Left colon (tissue), 2 donors: Measurements from ENCODE around the gene ZNF609. TPM values are rescaled to one million over a fixed set of nuclear protein-coding genes. Genes with fewer than 3 reads are reported as not detected.
"Not testable (repeated sequence)": the region's sequence is repeated elsewhere in the genome, so short reads cannot be mapped to it uniquely, and the experiment has no call there.

Experiments used
- ATAC-seq: fragments of 200-7000 bp; cut with Tn5 transposase; one replicate; pipeline ENCODE4 v1.9.1; 2020; ENCODE audit warnings: mild to moderate bottlenecking, moderate library complexity
- DNase-seq, 2 donors: peaks; one replicate each; pipeline ENCODE4 v3.0.0-alpha.2; 2020
- intact Hi-C, 2 donors: fragments of 100-400 bp; cut with DNase I in 1 of 2; cut with micrococcal nuclease in 1 of 2; formaldehyde crosslinking; loops; one replicate each; pipeline versions ENCODE4 v1.11.2 to v1.14.0; 2022; cut with DNase I, micrococcal nuclease
- total RNA-seq, 2 donors: library from RNA; stranded (reverse); fragmentation: NEBNext Ultra II Directional; extraction: Animal tissue kit (Norgen Biotek cat#: 25700); gene quantifications; one replicate each; pipeline ENCODE4 v1.2.1, GENCODE V29; 2021
- donor health status: DM: no; HTN: no; CAD: no.
- donor health status: DM: yes; HTN: yes; CAD: no.

The ZNF609 gene
- total RNA-seq, 2 donors from 2014 or later: 26.3 to 35.3 TPM

DNA sequence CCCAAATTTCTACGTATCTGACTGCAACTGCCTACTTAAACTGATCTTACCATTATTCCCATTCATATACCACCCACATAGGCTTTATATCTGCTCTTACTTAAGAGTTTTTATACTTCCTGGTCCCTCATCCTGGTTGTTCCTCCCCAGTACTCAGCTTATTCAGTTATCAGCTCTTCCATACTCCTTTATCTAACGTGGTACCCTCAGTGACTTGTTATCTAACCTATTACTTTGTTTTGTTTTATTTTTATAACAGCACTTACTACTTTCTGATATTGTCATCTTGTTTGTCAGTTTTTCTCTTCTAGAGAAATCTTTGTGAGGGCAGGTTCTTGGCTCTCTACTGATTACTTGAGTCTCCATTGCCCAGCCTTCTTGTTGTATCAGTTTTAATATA lies 100.6 kb downstream of the ZNF609 start:
- intact Hi-C loops: no loop called here
- ATAC-seq: no peak
- no peak for DNase-seq

DNA sequence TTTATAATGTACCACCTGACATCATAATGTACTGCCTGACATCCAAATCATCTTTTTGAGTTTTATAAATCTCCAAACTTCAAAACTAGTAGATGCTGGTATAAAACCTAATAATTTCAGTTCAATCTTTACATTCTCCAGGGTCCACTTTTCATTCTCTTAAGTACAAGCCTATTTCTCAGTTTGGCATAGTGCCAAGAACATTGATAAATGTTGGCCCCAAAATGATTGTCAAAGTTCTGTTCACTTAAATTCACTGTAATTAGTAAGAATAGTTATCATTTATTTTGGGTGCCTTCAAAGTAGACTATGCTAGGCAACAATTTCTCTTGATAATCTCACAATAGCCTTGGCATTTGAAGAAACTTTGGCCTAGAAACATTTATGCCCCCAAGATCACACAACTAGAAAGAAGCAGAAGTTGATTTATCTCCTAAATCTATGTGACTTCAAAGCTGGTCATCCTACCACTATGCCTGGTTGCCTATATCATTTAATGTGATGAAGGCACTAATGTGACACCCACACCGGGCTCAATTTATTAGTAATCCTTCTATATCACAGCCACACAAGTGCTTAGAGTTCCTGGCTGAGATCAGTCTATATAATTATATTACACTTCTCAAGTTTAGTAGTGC lies 101.7 kb downstream of the ZNF609 start:
- intact Hi-C loops: no loop called here
- DNase-seq: no peak
- peak; percentile 47 for ATAC-seq

DNA sequence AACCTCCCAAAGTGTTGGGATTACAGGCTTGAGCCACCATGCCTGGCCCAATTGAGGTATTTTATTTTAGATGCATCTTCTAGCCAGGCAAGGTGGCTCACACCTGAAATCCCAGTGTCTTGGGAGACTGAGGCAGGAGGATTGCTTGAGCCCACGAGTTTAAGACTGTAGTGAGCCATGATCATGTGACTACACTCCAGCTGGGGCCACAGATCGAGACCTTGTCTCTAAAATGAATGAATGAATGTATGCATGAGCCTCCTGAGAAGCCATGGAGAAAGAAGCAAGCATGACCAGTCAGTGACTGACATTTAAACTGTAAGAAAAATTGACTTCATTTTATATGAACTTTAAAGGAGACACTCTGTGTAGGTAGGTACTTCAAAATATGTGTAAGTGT lies 105.7 kb downstream of the ZNF609 start:
- no peak for DNase-seq
- intact Hi-C loops: loop anchor here in 1 of 2 donors (5.0 kb wide), 1 partner anchor 54 kb away; no protein-coding TSS in a partner anchor
- peak; percentile 5 for ATAC-seq

DNA sequence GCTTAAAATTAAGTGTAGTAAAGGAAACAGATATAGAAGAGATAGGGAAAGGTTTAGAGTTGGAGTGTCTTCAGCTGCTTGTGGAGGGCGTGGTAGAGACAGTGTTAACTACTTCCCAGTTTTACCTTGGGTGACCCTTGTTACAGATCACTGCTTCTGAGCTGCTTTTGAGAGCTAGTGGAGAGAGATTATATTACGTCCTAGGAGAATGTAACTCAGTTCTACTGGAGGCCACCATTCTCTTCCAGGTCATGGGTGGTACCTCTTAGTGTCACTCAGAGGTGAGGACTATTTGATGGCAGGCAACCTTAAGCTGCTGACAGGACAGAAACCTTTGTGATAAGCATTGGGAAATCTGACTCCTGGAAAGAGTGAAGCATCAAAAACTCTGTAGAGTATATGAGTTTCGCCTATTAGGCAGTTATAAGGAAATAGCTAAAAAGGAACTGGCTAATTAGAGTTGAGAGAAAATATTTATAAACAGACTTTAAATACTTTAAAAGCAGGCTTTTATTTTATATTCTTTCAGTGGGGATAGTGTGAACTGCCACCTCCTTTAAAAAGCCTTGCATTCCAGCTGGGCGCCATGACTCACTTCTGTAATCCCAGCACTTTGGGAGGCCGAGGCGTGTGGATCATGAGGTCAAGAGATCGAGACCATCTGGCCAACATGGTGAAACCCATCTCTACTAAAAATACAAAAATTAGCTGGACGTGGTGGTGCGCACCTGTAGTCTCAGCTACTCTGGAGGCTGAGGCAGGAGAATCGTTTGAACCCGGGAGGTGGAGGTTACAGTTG lies 106.5 kb downstream of the ZNF609 start:
- intact Hi-C loops: loop anchor here in 1 of 2 donors (5.0 kb wide), 1 partner anchor 55 kb away; no protein-coding TSS in a partner anchor
- no peak for DNase-seq
- ATAC-seq: peak; percentile 94

DNA sequence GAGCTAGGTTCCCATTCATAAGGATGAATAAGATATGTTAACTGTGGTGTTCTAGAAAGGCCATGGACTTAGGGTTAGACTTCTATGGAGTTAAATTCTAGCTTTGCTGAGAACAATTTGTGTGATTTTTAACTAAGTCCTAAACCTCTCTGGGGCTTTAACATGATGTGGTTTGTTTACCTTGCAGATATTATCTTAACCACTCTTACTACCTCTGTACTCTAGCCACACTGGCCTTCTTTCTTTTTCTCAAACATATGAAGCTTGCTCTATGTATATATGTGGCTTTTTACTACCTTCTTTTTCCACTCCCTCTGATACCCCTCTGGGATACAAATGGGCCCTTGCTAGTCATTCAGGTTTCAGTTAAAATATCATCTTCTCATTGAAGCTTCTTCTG lies 108.4 kb downstream of the ZNF609 start:
- ATAC-seq (no peak), DNase-seq (no peak)
- intact Hi-C loops: loop anchor here in 1 of 2 donors (5.0 kb wide), 1 partner anchor 56 kb away; no protein-coding TSS in a partner anchor

DNA sequence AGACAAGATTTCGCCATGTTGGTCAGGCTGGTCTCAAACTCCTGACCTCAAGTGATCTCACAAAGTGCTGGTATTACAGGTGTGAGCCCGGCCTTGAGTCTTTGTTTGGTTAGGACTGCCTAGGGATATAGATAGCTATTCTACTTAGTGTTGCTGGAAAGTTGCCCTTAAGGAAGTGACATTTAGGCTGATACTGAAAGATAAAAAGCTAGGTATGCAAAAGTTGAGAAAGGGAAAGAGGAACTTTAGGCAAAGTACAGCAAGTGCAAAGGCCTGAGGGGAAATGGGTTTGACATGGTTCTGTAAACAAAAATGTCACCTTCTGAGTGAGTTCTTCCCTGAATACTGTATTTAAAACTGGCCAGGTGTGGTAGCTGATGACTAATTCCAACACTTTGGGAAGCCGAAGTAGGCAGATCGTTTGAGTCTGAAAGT lies 111.5 kb downstream of the ZNF609 start:
- ATAC-seq: peak; percentile 88
- intact Hi-C loops: no loop called here
- no peak for DNase-seq

DNA sequence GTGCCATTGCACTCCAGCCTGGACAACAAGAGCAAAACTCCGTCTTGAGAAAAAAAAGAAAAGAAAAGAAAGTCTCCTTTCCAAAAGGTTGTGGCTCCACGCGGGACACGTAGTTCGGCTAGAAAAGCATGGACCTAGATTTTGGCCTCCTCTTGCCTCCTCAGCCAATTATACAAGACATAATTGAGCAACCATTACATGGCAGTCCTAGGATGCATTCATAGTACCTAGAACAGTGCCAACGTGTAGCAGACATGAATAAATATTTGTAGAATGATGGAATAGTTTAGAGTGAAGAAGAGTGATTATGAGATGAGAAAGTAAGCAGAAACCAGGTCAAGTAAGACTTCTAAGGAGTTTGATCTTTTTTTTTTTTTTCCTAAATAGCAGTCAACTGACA lies 112.5 kb downstream of the ZNF609 start:
- no peak for ATAC-seq
- intact Hi-C loops: no loop called here
- no peak for DNase-seq

DNA sequence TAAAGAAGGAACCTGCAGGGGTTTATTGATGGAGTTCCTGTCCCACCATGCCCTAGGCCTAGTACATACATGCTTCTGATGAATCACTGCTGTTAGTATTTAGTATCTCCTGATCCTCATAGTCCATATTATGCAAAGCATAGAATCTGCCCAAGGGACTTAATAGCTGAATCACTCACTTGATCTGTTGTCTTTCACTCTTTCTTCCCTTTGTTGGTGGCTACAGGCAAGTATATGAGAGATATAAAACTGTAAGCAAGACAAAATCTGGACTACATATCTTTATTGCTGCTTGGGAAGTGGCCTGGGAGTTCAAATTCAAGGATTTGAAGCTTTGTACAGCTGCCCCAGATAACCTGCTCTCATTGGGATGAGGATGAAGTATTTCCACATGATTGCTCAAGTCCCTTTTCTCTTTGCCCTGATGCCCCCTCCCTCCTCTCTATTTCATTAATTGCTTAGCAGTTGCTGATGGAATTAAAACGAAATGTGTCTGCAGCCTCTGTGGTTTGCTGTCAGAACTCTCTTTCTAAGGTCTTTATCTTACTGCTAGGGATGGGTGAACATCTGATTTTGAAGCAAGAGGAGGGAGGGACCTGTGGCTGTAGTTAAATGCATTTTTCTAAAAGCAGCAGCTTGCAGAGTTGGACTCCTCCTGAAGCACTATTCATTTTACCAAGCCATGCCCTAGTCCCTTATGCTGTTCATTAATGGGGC lies 114.1 kb downstream of the ZNF609 start:
- intact Hi-C loops: no loop called here
- DNase-seq (no peak), ATAC-seq (no peak)

DNA sequence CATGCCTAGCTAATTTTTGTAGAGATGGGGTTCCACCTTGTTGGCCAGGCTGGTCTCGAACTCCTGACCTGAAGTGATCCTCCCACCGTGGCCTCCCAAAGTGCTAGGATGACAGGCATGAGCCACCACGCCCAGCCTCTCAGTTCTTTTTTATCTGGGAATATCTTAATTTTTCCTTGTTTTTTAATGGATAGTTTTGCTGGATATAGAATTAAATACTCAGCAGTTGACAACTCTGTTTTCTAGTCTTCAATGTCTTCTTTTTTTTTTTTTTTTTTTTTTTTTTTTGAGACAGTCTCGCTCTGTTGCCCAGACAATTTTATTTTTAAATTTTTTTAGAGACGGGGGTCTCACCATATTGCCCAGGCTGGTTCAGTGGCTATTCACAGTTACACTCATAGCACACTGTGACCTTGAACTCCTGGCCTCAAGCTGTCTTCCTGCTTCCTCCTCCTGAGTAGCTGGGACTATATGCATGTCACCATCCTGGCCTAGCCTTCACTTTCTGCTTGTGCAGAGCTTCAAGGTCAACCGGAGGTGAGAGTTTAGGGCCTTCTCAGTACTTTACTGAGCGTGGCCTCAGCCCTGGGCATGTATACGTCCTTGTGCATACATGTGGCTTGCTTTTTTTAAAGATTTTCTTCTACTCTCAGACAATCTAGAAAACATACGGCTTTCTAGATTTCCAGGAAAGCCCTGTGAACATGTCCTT lies 120.5 kb downstream of the ZNF609 start:
- DNase-seq (no peak), ATAC-seq (peak; percentile 44)
- intact Hi-C loops: no loop called here

DNA sequence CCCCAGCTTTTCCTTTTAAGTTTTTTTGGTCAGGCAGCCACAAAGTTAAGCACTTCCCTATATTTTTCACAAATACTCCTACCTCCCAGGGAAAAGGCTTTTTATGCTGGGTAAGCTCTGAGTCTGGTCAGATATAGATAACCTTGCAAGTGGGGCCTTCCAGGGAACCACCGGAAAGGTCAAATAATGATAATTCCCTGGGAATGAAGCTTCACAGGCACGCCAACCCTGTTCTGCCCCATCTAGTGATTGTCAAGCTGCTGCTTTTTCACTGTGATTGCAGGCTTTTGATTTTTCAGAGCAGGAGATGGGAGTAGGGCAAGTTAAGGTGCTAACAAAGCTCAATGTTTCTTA lies 121.0 kb downstream of the ZNF609 start:
- DNase-seq (no peak), ATAC-seq (no peak)
- intact Hi-C loops: no loop called here

DNA sequence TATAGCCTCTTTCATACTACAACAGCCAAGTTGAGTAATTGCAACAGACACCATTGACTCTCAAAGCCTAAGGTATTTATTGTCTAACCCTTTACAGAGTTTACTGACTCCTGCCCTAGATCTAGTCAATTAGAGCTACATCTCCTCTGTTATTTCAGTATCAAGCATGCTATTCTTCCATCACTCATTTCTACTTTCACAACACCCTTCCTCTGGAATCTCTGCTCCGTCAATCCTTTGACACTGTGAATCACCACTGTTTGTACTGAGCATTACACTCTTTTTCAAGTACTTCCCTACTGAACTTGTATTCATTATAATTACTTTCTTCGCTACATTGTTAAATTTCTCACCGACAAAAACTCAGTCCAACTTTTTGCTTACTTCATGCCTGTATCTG lies 121.8 kb downstream of the ZNF609 start:
- intact Hi-C loops: no loop called here
- ATAC-seq (peak; percentile 26), DNase-seq (no peak)

DNA sequence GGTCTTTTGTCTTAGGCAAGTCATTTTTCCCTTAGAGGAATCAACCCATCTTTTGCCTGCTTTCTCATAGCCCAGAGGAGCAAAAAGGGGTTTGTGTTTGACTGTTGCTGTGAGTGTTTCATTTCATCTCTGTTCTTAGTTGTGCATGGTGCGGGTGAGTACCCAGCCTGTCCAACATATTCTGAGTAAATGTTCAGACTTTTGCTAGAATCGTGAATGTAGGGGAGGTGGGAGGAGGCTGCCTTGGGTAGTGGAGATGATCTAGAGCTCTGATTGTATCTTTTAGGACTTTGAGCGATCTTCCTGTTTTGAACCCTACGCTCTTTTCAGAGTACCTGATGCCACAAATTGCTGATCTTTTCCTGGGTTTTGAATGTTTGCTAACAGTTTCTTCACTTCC lies 123.1 kb downstream of the ZNF609 start:
- no peak for DNase-seq
- intact Hi-C loops: no loop called here
- ATAC-seq: no peak

DNA sequence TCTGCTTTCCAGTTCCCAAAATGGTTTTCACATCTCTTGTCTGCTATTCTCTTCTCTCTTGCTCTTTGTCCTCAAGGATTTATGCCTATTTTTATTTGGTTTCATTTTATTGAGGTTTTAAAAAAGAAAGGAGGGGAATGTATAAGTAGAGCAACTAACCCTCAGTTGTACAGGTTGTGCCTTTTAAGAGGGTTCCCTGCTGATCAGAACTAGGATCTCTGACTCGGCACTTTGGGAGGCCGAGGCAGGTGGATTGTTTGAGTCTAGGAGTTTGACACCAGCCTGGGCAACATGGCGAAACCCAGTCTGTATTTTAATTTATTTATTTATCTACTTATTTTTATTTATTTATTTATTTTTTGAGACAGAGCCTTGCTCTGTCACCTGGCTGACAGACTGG lies 123.6 kb downstream of the ZNF609 start:
- ATAC-seq (peak; percentile 33), DNase-seq (no peak)
- intact Hi-C loops: no loop called here

DNA sequence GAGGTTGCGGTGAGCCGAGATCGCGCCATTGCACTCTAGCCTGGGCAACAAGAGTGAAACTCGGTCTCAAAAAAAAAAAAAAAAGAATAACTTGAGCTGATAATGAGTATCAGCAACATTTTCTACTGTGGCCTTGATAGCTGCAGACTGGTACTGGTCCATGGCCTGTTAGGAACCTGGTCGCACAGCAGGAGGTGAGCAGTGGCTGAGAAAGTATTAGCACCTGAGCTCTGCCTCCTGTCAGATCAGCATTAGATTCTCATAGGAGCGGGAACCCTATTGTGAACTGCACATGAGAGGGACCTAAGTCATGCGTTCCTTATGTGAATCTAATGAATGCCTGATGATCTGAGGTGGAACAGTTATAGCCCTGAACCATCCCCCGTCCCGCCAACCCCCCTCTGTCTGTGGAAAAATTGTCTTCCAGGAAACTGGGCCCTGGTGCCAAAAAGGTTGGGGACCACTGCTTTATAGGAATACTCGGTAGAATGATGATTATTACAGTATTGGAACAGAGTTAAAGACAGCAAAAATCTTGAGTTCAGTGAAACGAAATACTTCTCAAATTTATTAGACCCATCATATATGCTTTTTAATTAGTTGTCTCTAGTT lies 126.0 kb downstream of the ZNF609 start:
- DNase-seq (no peak), ATAC-seq (no peak)
- intact Hi-C loops: no loop called here

DNA sequence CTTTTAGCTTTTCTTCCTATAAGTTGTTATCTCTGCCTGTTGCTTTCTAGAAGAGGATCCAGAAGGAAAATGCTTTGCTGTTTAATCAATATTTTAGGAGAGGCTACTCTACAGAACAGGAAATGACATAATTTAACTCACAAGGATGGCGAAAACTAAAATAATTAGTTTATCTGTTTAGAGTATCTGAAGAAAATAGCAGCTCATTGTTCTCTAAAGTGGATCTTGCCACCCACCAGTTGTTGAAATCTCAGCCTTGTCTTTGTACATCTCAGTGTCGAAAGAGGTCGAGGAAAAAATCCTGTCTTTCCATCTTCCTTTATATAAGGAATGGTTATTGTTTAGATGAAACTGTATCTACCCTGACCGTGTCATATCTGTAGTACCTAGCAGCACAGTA lies 126.6 kb downstream of the ZNF609 start:
- no peak for ATAC-seq
- intact Hi-C loops: no loop called here
- no peak for DNase-seq

DNA sequence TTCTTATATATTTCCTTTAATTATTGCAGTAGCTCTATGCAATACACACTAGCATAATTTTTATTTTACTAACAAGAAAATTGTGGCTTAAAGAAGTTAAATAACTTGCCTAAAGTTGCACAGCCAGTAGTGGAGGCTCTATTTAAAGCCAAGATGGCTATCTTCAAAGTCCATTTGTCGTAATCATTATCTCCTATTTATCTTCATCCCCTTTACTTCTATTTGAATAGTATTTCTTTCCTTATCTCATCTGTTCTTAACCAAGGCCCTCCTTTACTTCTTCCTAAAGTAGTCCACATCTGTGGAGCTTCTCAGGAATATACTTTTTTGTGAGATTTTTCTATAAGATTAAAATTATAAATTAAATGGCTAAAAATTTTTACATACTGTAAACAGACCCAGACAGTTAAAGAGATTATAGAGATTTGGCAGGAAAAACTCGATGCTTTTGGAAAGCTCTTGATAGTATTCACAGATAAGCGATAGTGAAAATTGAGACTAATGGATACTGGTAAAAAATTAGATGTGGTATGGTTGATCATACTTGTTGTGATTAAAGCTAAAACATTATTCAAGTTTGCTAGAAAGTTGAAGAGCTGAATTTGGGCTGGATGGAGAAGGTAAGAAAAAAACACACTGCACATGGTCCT lies 129.2 kb downstream of the ZNF609 start:
- ATAC-seq: no peak
- intact Hi-C loops: no loop called here
- DNase-seq: no peak

DNA sequence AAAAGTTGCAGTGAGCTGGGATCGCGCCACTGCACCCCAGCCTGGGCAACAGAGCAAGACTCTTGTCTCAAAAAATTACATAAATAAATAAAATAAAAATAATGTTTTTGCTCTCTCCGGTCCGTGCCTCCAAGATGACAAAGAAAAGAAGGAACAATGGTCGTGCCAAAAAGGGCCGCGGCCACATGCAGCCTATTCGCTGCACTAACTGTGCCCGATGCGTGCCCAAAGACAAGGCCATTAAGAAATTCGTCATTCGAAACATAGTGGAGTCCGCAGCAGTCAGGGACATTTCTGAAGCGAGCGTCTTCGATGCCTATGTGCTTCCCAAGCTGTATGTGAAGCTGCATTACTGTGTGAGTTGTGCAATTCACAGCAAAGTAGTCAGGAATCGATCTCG lies 132.5 kb downstream of the ZNF609 start:
- ATAC-seq, DNase-seq, intact Hi-C loops: not testable (repeated sequence)

DNA sequence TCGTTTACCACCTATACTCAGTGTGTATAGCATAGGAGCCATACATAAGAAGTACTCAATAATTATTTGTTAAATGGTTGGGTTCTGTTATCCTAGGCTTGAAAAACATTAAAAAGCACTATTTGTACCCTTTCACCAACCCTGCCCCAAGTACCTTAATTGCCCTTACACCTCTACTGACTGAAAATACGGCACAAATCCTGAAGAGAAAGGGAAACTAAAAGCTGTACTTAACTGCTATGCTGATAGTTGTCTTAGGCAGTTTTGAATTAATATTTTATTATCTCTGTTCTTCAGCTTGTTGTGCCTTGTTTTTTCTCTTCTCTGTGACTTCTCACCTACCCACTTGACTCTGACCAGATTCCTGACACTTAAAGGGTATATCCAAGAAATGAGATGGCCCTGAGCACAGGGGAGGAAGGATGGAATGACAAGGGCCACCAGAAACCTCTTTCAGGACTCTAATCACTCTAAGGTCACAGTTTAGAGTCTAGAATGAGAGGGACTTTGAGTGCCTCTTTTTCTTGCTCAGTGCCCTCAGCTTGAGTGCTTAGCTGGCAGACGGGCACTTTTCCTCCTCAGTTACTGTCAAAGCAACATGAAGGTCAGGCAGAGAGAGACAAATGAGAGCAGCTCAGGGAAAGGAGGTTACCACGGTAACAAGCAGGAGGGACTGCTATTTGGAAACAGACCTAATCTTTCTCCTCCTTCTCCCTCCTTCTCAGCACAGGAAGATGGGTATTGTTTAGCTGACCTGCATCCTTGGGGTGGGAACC lies 136.5 kb downstream of the ZNF609 start:
- no peak for DNase-seq
- intact Hi-C loops: no loop called here
- ATAC-seq: peak; percentile 37
